Measurements from ENCODE around the gene CCDC57.
A peak's percentile ranks its signal among the peaks of the same experiment; 100 is the strongest.

The CCDC57 gene

GRCh38 chr17:82100502-82101298, 111.9 kb downstream of the CCDC57 start:
- Histone ChIP-seq H3F3A (ENCODE audit: insufficient read depth, low read length) (0 out of 2 replicates have a peak, but pooled peaks cover 6% of the 10 kb centered on the region), H4K20me1 (ENCODE audit: insufficient read depth, low read length) (peaks cover 6% of the 10 kb centered on the region; the same call in 1 of the 2 replicates), H3K36me3 (replicated peaks; ENCODE audit: insufficient read depth, low read length) (peaks cover 4% of the 10 kb centered on the region), H3K9ac (ENCODE audit: low read length) (no peak overlapping the region), H3K4me1 (ENCODE audit: low read length) (peaks cover 22% of the 10 kb centered on the region), H3K4me2 (ENCODE audit: low read depth, low read length) (no peak overlapping the region), H3K9me3 (replicated peaks; ENCODE audit: insufficient read depth, low read length) (no peaks in the 10 kb centered on the region), H3K4me3 (ENCODE audit: low read length) (no peak overlapping the region), H3K27ac (ENCODE audit: low read length) (no peak overlapping the region), H2AFZ (ENCODE audit: low read length) (no peak overlapping the region), H3K9me2 (replicated peaks; ENCODE audit: insufficient read depth, low read length) (no peaks in the 10 kb centered on the region), H3K79me2 (ENCODE audit: low read length) (peaks cover 42% of the 10 kb centered on the region), H3K27me3 (replicated peaks; ENCODE audit: insufficient read depth, low read length) (no peaks in the 10 kb centered on the region)
- TF ChIP-seq EZH2phosphoT487 (IDR thresholded peaks at IDR 0.05; ENCODE audit: low read length) (no peak), CTCF (IDR thresholded peaks at IDR 0.05; ENCODE audit: low read length) (no peak), EZH2 (optimal IDR thresholded peaks at IDR 0.05; ENCODE audit: low read depth, low read length) (no peak)
- no peak for DNase-seq

DNA sequence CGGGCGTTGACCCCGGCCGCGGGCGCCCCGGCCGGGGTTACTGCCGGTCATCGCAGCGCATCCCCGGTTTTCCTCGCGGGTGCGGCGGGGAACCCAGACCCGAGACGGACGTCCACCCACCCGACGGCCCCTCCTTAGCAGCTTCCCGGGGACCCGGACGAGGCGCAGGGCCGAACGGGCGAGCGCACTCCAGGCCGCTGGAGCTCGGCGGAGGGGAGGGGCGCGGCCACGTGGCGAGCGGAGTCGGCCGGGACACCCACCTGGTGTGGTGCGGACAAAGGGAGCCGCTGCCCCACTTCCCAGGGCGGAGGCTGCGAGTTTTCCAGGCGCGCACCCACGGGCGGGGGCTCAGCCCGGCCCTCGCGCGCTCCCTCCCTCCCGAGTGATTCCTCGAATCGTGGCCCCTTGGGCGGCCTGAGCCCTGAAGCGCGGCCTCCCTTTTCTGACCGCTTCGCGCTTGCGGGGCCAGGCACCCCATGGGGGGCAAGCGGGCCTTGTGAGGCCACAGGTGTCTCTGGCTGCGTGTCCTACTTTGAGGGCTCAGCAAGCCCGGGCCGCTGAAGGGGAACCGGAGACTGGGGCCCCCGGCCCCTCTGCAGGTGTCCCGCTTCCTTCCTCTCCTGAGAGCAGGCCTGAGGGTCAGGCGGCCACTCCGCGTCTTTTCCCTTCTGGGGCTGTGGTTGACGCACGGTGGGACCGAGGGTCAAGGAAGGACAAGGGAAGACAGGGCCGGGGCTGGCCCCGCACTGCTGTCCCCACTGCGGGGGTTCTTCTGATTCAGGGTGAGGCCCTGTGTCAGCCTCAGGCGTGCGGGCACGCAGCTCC, 113.5 kb downstream of the CCDC57 start:
- peak overlapping the region; percentile 68 for H3K27ac ChIP-seq (ENCODE audit: low read length)
- peaks cover 6% of the 10 kb centered on the region; the same call in 1 of the 2 replicates for H4K20me1 ChIP-seq (ENCODE audit: insufficient read depth, low read length)
- no peaks in the 10 kb centered on the region for H3K27me3 ChIP-seq (replicated peaks; ENCODE audit: insufficient read depth, low read length)
- H3K79me2 ChIP-seq (ENCODE audit: low read length): peaks cover 41% of the 10 kb centered on the region
- H3K9me2 ChIP-seq (replicated peaks; ENCODE audit: insufficient read depth, low read length): no peaks in the 10 kb centered on the region
- H3K36me3 ChIP-seq (replicated peaks; ENCODE audit: insufficient read depth, low read length): peaks cover 4% of the 10 kb centered on the region
- H3K9ac ChIP-seq (ENCODE audit: low read length): peak overlapping the region; percentile 96
- H3K9me3 ChIP-seq (replicated peaks; ENCODE audit: insufficient read depth, low read length): no peaks in the 10 kb centered on the region
- H3K4me3 ChIP-seq (ENCODE audit: low read length): peak overlapping the region; percentile 84
- peak overlapping the region; percentile 56 for H2AFZ ChIP-seq (ENCODE audit: low read length)
- 0 out of 2 replicates have a peak, but pooled peaks cover 6% of the 10 kb centered on the region for H3F3A ChIP-seq (ENCODE audit: insufficient read depth, low read length)
- peak overlapping the region; percentile 100 for H3K4me2 ChIP-seq (ENCODE audit: low read depth, low read length)
- no peak for DNase-seq
- TF ChIP-seq EZH2phosphoT487 (IDR thresholded peaks at IDR 0.05; ENCODE audit: low read length): no peak
- TF ChIP-seq CTCF (IDR thresholded peaks at IDR 0.05; ENCODE audit: low read length): no peak
- no peak for TF ChIP-seq EZH2 (optimal IDR thresholded peaks at IDR 0.05; ENCODE audit: low read depth, low read length)
- H3K4me1 ChIP-seq (ENCODE audit: low read length): peaks cover 17% of the 10 kb centered on the region

- peaks cover 17% of the 10 kb centered on the region for H3K4me1 ChIP-seq (ENCODE audit: low read length)
- peak within 1 kb of the TSS; percentile 100 for H3K4me2 ChIP-seq (ENCODE audit: low read depth, low read length)
- H3K36me3 ChIP-seq (replicated peaks; ENCODE audit: insufficient read depth, low read length): peaks cover 6% of the 10 kb centered on the region
- H3K4me3 ChIP-seq (ENCODE audit: low read length): peak within 1 kb of the TSS; percentile 91
- H3K9me3 ChIP-seq (replicated peaks; ENCODE audit: insufficient read depth, low read length): no peaks in the 10 kb centered on the region
- peak within 1 kb of the TSS; percentile 96 for H3K9ac ChIP-seq (ENCODE audit: low read length)
- peak within 1 kb of the TSS; percentile 75 for H3K27ac ChIP-seq (ENCODE audit: low read length)
- H4K20me1 ChIP-seq (ENCODE audit: insufficient read depth, low read length): peaks cover 6% of the 10 kb centered on the region; the same call in 1 of the 2 replicates
- peak within 1 kb of the TSS; percentile 56 for H2AFZ ChIP-seq (ENCODE audit: low read length)
- H3F3A ChIP-seq (ENCODE audit: insufficient read depth, low read length): 0 out of 2 replicates have a peak, but pooled peaks cover 6% of the 10 kb centered on the region
- TF ChIP-seq EZH2 (optimal IDR thresholded peaks at IDR 0.05; ENCODE audit: low read depth, low read length): no peak
- TF ChIP-seq CTCF (IDR thresholded peaks at IDR 0.05; ENCODE audit: low read length): peak; percentile 39
- TF ChIP-seq EZH2phosphoT487 (IDR thresholded peaks at IDR 0.05; ENCODE audit: low read length): no peak
- H3K27me3 ChIP-seq (replicated peaks; ENCODE audit: insufficient read depth, low read length): no peaks in the 10 kb centered on the region
- H3K79me2 ChIP-seq (ENCODE audit: low read length): peaks cover 47% of the 10 kb centered on the region
- DNase-seq: peak; percentile 96
- H3K9me2 ChIP-seq (replicated peaks; ENCODE audit: insufficient read depth, low read length): no peaks in the 10 kb centered on the region
These were observed 114.3 kb downstream of the CCDC57 start, which contains the start of gene FASN for GRCh38 chr17:82098169-82098938. TSS of gene FASN (minus strand) at chr17:82098236. CDS start at chr17:82096445, 1,791 bp downstream.

Measured in MM.1S (cell line).